HG03571 (cell line): Measurements from ENCODE around the gene FAM53B.

Source experiments
- ATAC-seq: cut with Tn5 transposase; IDR thresholded peaks from one replicate; pipeline ENCODE4 v1.9.1; 2021; ENCODE audit not compliant: unreplicated experiment

The FAM53B gene

GRCh38 chr10:124681626-124682552 lies 62.3 kb downstream of the FAM53B start:
- no peak for ATAC-seq

- no peak for ATAC-seq
Observed at GRCh38 chr10:124681091-124681490, 63.1 kb downstream of the FAM53B start.

GRCh38 chr10:124680675-124681074 lies 63.5 kb downstream of the FAM53B start:
- no peak for ATAC-seq

DNA sequence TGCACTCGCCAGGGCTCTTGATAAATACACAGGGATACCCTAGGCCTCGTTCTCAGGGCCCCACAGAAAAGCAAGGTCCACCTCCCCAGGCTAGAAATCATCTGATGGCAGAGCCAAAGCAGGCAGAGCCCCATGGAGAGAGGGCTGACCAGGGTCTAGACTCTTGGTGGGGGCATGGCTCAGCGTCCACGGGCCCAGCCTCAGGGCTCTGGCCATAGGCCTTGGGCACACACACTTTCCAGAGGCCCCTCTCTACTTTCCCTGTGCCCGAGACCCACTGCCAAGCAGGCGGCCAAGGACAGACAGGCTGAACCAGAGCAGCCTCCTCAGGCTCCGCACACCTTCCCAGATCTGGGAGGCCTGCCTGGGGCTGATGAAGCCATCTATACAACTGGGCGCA lies 64.8 kb downstream of the FAM53B start:
- ATAC-seq, result no peak

- no peak for ATAC-seq
Observed at GRCh38 chr10:124678557-124679240, 65.5 kb downstream of the FAM53B start.

GRCh38 chr10:124677749-124678556 lies 66.2 kb downstream of the FAM53B start:
- no peak for ATAC-seq

DNA sequence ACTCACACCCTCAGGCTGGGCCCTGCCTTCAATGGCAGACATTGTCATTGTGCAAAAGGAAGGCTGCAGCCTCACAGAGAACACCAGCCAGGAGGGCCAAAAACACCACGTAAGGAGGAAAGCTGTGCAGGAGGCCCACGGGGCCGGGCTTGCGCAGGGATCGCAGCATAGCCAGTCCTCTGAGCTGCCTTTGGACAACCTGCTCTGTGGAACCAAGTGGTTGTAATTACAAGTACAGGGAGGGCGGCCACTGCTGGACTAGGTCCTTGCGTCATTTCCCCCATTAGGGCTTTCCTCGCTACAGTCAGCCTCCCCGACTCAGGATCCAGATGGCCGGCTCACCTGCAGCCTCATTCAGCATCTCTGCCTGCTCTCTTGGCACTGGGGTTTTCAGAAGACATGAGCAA lies 66.9 kb downstream of the FAM53B start:
- ATAC-seq, result no peak

DNA sequence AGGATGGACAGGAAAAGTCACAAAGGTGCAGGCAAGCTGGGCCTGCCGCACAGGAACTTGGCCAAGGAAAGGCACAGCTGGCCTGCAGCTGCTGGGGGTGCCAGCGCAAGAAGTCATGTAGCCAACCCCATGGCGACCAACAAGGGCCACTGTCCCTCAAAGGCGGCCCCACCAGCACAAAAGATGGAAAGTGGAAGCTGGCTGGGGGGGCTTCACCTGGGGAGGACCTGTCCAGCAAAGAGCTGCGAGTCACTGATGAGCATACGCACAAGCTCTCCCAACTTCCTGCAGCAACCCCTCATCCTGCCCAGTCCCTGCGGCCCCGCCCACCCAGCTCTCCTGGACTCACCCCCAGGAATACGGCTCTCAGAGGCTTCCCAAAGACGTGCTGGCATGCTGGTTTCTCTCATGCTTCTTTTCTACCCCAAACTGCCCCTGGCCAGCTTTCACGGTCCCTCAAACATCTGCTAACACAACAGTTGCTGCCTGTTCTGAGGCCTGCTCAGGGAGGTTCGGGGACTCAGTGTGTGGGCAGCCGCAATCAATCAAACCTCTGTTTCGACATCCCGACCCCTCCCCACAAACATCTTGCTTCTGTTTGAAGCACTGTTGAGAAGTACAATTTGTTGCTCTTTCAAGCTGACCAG lies 67.6 kb downstream of the FAM53B start:
- ATAC-seq, result no peak

DNA sequence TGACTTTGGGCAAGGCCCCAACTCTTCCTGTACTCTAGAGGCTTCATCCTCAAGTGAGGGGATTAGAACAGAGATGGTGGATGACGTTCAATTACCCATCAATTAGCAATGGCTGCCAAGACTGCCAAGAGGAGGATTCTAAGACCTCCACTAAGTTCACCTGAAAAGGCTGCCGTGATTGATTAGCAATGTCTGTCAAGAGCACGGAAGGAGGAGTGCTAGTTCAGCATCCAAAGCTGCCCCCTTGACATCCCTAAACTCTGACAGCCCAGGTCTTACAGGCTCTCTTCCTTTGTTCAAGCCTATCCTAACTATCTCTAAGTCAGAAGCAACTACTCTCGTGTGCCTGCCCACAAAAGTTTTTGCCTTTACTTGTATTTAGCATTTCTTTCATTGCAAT lies 68.4 kb downstream of the FAM53B start:
- no peak for ATAC-seq

GRCh38 chr10:124675261-124675660 lies 68.9 kb downstream of the FAM53B start:
- ATAC-seq, result no peak

- no peak for ATAC-seq
Observed at GRCh38 chr10:124674768-124675222, 69.4 kb downstream of the FAM53B start.

GRCh38 chr10:124672181-124672638 lies 72.0 kb downstream of the FAM53B start:
- no peak for ATAC-seq

- ATAC-seq, result no peak
Observed at GRCh38 chr10:124671486-124672075, 72.6 kb downstream of the FAM53B start.

- ATAC-seq, result no peak
Observed at GRCh38 chr10:124670849-124671248, 73.3 kb downstream of the FAM53B start.

GRCh38 chr10:124669824-124670654 lies 74.1 kb downstream of the FAM53B start:
- no peak for ATAC-seq

DNA sequence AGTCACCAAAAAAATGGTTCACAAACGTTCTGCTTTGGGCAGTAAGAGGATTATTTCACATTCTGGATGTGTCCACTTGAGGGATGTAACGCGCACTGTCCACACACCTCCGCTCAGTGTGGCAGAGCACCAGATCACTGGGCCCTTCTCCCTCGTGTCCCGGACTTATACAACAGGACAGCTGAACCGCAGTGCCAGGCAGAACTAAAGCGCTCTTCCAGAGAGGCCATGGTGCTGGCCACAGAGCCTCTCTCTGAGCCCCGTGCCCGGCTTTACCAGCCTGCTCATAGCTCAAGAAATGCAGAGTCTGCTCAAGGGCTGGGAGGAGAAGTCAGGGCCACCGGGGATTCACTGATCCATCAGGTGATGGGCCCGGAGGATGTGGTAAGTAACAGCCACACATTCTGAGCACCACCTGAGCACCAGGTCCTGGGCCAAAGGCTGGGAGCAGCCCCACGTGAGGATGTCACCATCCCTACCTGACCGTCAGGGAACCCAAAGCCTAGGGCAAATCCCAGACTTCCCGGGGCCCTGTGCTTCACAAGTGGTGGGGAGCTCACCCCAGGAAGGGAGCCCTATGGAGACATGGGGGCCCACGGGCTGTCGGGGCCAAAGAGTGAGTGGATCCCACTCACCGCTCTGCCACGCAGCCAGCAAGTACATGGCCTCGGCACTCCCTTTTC lies 74.9 kb downstream of the FAM53B start:
- ATAC-seq, result no peak

- no peak for ATAC-seq
Observed at GRCh38 chr10:124668517-124669051, 75.6 kb downstream of the FAM53B start.
